Smooth muscle cell (in vitro differentiated cells): ENCODE measurements around the gene ADAM19. TPM values are rescaled to one million over a fixed set of nuclear protein-coding genes. Genes with fewer than 3 reads are reported as not detected.

Experiments used
- DNase-seq: peaks from one replicate; lab custom pipeline; 2025; ENCODE audit not compliant: unreplicated experiment; lab: John Stamatoyannopoulos, UW
- H2AFZ ChIP-seq: fragments of 200-600 bp; sonication (generic); 2 replicates; pipeline ENCODE4 v1.6.0; 2016; ENCODE audit warnings: antibody characterized with exemption, low read depth, mild to moderate bottlenecking
- H3F3A ChIP-seq: fragments of 200-600 bp; sonication (generic); 2 replicates; pipeline ENCODE4 v1.6.0; 2017; ENCODE audit warnings: antibody characterized with exemption, low read depth
- H3K27ac ChIP-seq: fragments of 200-600 bp; sonication (generic); 2 replicates; pipeline ENCODE4 v1.5.1; 2016; ENCODE audit warnings: low read depth, mild to moderate bottlenecking
- H3K27me3 ChIP-seq: fragments of 200-600 bp; sonication (generic); 2 replicates; pipeline ENCODE4 v1.6.1; 2016; ENCODE audit warnings: low read depth, mild to moderate bottlenecking
- H3K36me3 ChIP-seq: fragments of 200-600 bp; sonication (generic); 2 replicates; pipeline ENCODE4 v1.5.1; 2016; ENCODE audit warnings: low read depth
- H3K4me1 ChIP-seq: fragments of 200-600 bp; sonication (generic); 2 replicates; pipeline ENCODE4 v1.5.1; 2016; ENCODE audit warnings: low read depth
- H3K4me2 ChIP-seq: fragments of 200-600 bp; sonication (generic); 2 replicates; pipeline ENCODE4 v1.6.0; 2016; ENCODE audit warnings: mild to moderate bottlenecking
- H3K4me3 ChIP-seq: fragments of 200-600 bp; sonication (generic); 2 replicates; pipeline ENCODE4 v1.5.1; 2016; ENCODE audit warnings: mild to moderate bottlenecking
- H3K79me2 ChIP-seq: fragments of 200-600 bp; sonication (generic); 2 replicates; pipeline ENCODE4 v1.6.0; 2016; ENCODE audit warnings: low read depth, mild to moderate bottlenecking
- H3K9ac ChIP-seq: fragments of 200-600 bp; sonication (generic); 2 replicates; pipeline ENCODE4 v1.6.0; 2016; ENCODE audit warnings: low read depth
- H3K9me3 ChIP-seq: fragments of 200-600 bp; sonication (generic); replicated peaks from 2 replicates; pipeline ENCODE4 v1.5.1; 2016; ENCODE audit warnings: low read depth
- H4K20me1 ChIP-seq: fragments of 200-600 bp; sonication (generic); 2 replicates; pipeline ENCODE4 v1.6.0; 2016; ENCODE audit warnings: low read depth
- WGBS: methylation state at CpG from one replicate; pipeline ENCODE4 v1.1.7; 2016; ENCODE audit warnings: low lambda C conversion rate; 5-methylcytosine and 5-hydroxymethylcytosine counted together
- polyA plus RNA-seq: library from polyadenylated mRNA; unstranded; fragments of >200 nt; fragmentation: Nextera tagmentation; extraction: Ambion mirVana; gene quantifications from 2 replicates; pipeline ENCODE4 v1.2.1, GENCODE V29; 2016
- total RNA-seq: library from RNA; depleted of rRNA; stranded (reverse); fragments of >200 nt; gene quantifications from 2 replicates; pipeline ENCODE4 v1.2.3, GENCODE V29; 2014
- TF ChIP-seq, protein P1 (sequence below): fragments of 200-600 bp; sonication (generic); IDR thresholded peaks from 2 replicates; pipeline ENCODE4 v1.5.1; 2017; ENCODE audit warnings: borderline replicate concordance, mild to moderate bottlenecking, antibody characterized with exemption; ENCODE audit not compliant: insufficient read depth, poor library complexity, severe bottlenecking

The ADAM19 gene
- total and polyA plus RNA-seq, 2 experiments from 2014 or later: 62.2 to 112 TPM

DNA sequence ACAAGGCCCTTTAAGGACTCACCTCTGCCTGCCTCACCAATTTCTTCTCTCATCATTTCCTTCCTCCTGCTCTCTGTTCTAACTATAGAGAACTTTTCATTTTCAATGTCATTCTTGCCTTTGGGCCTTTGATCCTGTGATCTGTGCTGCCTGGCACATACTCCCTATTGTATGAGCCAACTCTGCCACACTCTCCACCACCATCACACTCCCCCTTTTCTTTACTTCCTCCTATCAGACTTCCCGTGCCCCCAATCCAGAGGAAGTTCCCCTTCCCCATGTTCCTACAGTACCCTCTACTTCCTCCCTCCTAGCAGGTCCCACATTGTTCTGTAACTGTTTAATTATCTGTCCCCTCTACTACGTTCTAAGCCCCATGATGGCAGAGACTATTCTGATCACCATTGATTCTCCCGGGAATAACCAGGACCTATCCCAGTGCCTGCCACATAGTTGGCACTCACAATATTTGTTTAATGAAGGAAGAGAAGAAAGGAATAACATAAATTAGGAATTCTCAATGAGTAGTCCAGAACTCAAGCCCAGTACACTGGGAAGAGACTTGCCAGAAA lies 27.5 kb downstream of the ADAM19 start:
- H3K79me2 ChIP-seq: peaks cover 96% of the 10 kb centered on the region
- peaks cover 78% of the 10 kb centered on the region for H4K20me1 ChIP-seq
- H3K4me2 ChIP-seq: peak overlapping the region; percentile 45

DNA sequence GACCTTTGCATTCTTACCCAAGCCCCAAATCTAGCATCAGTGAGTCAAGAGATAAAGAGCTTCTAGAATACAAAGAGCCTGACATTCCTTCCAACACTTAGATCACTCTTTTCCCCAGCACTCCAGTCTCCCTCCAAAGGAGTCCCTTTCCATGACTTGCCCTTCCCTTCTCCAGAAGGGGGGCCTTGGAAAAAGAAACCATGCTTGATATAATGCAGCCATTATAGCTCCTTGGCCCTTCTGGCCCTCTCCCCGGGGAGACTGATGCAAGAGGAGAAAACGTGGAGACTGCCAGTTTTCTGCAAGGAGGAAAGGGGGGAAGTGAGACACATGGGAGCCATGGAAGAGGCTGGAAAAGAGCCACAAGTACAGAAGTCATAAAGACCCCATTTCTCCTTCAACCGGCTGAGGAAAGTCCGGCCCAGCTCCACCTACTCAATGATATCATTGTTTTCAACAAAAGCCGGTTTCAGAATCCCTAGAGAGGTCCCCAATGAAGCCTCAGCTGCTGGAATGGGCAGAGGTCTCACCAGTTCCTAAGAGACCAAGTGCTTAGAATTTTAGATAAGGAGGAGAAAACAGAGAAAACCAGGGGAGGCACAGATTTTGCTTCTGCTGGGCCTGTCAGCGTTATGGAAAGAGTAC lies 29.0 kb downstream of the ADAM19 start:
- 75% methylated on average over 6 of the region's 6 CpGs for WGBS
- Histone ChIP-seq H3K4me2 (peak overlapping the region; percentile 39), H3K27ac (no peak overlapping the region)

More for the DNA sequence above, 27.5 kb downstream of the ADAM19 start:
- Histone ChIP-seq H3K36me3 (no peaks in the 10 kb centered on the region), H3F3A (peaks cover 12% of the 10 kb centered on the region), H3K4me3 (no peak overlapping the region), H3K4me1 (peaks cover 18% of the 10 kb centered on the region), H3K27me3 (no peaks in the 10 kb centered on the region), H2AFZ (no peak overlapping the region), H3K27ac (peak overlapping the region; percentile 46), H3K9ac (no peak overlapping the region), H3K9me3 (no peaks in the 10 kb centered on the region)
- 95% methylated on average over 3 of the region's 3 CpGs for WGBS
- TF ChIP-seq, protein P1, sequence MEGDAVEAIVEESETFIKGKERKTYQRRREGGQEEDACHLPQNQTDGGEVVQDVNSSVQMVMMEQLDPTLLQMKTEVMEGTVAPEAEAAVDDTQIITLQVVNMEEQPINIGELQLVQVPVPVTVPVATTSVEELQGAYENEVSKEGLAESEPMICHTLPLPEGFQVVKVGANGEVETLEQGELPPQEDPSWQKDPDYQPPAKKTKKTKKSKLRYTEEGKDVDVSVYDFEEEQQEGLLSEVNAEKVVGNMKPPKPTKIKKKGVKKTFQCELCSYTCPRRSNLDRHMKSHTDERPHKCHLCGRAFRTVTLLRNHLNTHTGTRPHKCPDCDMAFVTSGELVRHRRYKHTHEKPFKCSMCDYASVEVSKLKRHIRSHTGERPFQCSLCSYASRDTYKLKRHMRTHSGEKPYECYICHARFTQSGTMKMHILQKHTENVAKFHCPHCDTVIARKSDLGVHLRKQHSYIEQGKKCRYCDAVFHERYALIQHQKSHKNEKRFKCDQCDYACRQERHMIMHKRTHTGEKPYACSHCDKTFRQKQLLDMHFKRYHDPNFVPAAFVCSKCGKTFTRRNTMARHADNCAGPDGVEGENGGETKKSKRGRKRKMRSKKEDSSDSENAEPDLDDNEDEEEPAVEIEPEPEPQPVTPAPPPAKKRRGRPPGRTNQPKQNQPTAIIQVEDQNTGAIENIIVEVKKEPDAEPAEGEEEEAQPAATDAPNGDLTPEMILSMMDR: no peak
- no peak for DNase-seq

DNA sequence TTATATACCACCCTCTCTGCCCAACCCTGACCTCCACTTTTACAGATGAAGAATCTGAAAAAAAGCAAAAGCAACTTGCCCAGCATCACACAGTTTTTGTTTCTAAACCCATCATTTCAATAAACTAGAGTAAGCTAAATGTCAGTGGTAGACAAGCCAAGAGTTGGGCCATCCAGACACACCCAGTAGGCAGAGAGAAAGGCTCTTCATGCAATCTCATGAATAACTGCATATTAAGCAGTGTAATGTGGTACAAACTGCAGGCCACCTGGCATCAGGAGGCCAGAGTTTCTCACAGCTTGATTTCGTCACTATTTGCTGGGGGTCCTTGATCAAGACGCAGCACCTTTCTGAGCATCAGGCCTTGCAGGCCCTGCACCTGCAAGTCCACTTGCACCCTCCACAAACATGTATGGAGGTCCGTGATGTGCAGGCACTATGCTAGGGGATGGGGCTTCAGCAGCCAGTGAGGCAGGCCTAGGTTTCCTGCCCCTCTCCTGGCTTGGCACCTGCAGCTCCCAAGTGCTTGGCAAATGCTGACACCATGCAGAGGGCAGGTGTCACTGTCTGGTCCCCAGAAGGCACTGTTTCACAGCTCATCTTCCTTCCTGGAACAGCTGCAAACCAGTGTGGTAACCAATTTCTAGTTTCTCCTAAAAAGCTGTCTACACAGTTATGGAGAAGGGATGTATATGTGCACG lies 29.8 kb downstream of the ADAM19 start:
- Histone ChIP-seq H3K9me3 (no peaks in the 10 kb centered on the region), H3K36me3 (no peaks in the 10 kb centered on the region), H3K4me1 (peaks cover 32% of the 10 kb centered on the region), H3K79me2 (peaks cover 96% of the 10 kb centered on the region), H3K27ac (no peak overlapping the region), H4K20me1 (peaks cover 97% of the 10 kb centered on the region), H3K4me3 (no peak overlapping the region), H3K9ac (no peak overlapping the region), H3F3A (peaks cover 12% of the 10 kb centered on the region), H2AFZ (no peak overlapping the region), H3K4me2 (no peak overlapping the region), H3K27me3 (no peaks in the 10 kb centered on the region)
- TF ChIP-seq, protein P1: no peak
- DNase-seq: no peak
- 99% methylated on average over 4 of the region's 4 CpGs for WGBS

More for the DNA sequence above, 29.0 kb downstream of the ADAM19 start:
- Histone ChIP-seq H3K27me3 (no peaks in the 10 kb centered on the region), H4K20me1 (peaks cover 88% of the 10 kb centered on the region), H2AFZ (no peak overlapping the region), H3K4me1 (peaks cover 24% of the 10 kb centered on the region), H3K4me3 (no peak overlapping the region), H3K9me3 (no peaks in the 10 kb centered on the region), H3K79me2 (peaks cover 96% of the 10 kb centered on the region), H3K9ac (no peak overlapping the region), H3K36me3 (no peaks in the 10 kb centered on the region), H3F3A (peaks cover 12% of the 10 kb centered on the region)
- TF ChIP-seq, protein P1: no peak
- no peak for DNase-seq
